HEK293 (cell line): ENCODE measurements around the gene ZNF565.
"Not testable (repeated sequence)": the region's sequence is repeated elsewhere in the genome, so short reads cannot be mapped to it uniquely, and the experiment has no call there.

Experiments
- CTCF ChIA-PET: fragments of 350-600 bp; formaldehyde crosslinking; extraction: SDS; loops from one replicate; lab custom pipeline; 2021; ENCODE audit warnings: antibody characterized with exemption; lab: Yijun Ruan, JAX
- POLR2A ChIA-PET: fragments of 300-600 bp; formaldehyde crosslinking; extraction: SDS; loops from one replicate; lab custom pipeline; 2020; ENCODE audit warnings: antibody characterized with exemption, inconsistent platforms; lab: Yijun Ruan, JAX
- H3K27ac ChIP-seq: fragments of 200-500 bp; sonication (Bioruptor generic); 2 replicates; pipeline ENCODE4 v1.5.1; 2014; ENCODE audit warnings: low read depth, low read length, control low read depth, inconsistent platforms; ENCODE audit errors: extremely low read depth
- H3K36me3 ChIP-seq, 2 experiments: fragments of 200-500 bp in 1 of 2; sonication (Bioruptor generic) in 1 of 2; 1 replicate in 1 of 2; 2 replicates in 1 of 2; pipeline ENCODE4 v1.5.1; 2014 to 2017; ENCODE audit warnings: inconsistent platforms in 2 of 2, low read length in 2 of 2; ENCODE audit not compliant: control insufficient read depth in 2 of 2, insufficient read depth in 1 of 2
- H3K4me1 ChIP-seq: fragments of 200-500 bp; sonication (Bioruptor generic); 2 replicates; pipeline ENCODE4 v1.5.1; 2014; ENCODE audit warnings: mild to moderate bottlenecking, low read length, inconsistent platforms; ENCODE audit not compliant: control insufficient read depth, insufficient read depth
- H3K4me3 ChIP-seq: 2 replicates; pipeline ENCODE4 v1.5.1; 2011; ENCODE audit warnings: low read depth, mild to moderate bottlenecking, control low read depth, low read length, moderate library complexity
- H3K9me3 ChIP-seq: fragments of 200-500 bp; sonication (Bioruptor generic); 2 replicates; pipeline ENCODE4 v1.5.1; 2014; ENCODE audit warnings: low read depth, low read length, inconsistent platforms; ENCODE audit not compliant: control insufficient read depth, insufficient read depth
- ZNF121 ChIP-seq: fragments of 450-650 bp; formaldehyde crosslinking; IDR thresholded peaks from 2 replicates; pipeline ENCODE4 v1.5.1; 2016; ENCODE audit warnings: missing biosample characterization, missing genetic modification characterization
- ZNF473 ChIP-seq: fragments of 450-650 bp; formaldehyde crosslinking; IDR thresholded peaks from 2 replicates; pipeline ENCODE4 v1.5.1; 2017; ENCODE audit warnings: missing biosample characterization, missing genetic modification characterization
- ZNF768 ChIP-seq: fragments of 450-650 bp; formaldehyde crosslinking; IDR thresholded peaks from 2 replicates; pipeline ENCODE4 v1.5.1; 2018; ENCODE audit warnings: missing biosample characterization, mild to moderate bottlenecking, missing genetic modification characterization

Gene ZNF565

GRCh38 chr19:36134867-36135266 lies 79.6 kb downstream of the ZNF565 start:
- not testable (repeated sequence) for H3K4me3 ChIP-seq, H3K36me3 ChIP-seq, H3K27ac ChIP-seq, H3K9me3 ChIP-seq, H3K4me1 ChIP-seq
- CTCF ChIA-PET: interaction anchor here (1.3 kb wide), 2 partner anchors 28 to 74 kb away, joined by 4 read pairs; no protein-coding TSS in a partner anchor
- TF ChIP-seq ZNF768 (peak; percentile 49; the same call in 1 of the 2 replicates), ZNF473 (0 out of 2 replicates have a peak, but pooled peaks have one; percentile 24), ZNF121 (tag by site-specific recombination) (peak; percentile 77)
- POLR2A ChIA-PET: interaction anchor here (1.9 kb wide), 1 partner anchor 20 kb away, joined by 10 read pairs; the partner anchor contains the start of genes POLR2I and TBCB
